Stimulated activated CD8-positive, alpha-beta memory T cell treated with anti-CD3 and anti-CD28 coated beads, Interleukin-15, amount 100 ng/mL, for 4 hours (primary cell): ENCODE data around the gene EXOSC9.

ENCODE experiments used
- DNase-seq, 2 donors: peaks; one replicate each; pipeline ENCODE4 v3.0.0-alpha.2; 2020; ENCODE audit warnings: low read depth in 2 of 2

EXOSC9 gene

DNA sequence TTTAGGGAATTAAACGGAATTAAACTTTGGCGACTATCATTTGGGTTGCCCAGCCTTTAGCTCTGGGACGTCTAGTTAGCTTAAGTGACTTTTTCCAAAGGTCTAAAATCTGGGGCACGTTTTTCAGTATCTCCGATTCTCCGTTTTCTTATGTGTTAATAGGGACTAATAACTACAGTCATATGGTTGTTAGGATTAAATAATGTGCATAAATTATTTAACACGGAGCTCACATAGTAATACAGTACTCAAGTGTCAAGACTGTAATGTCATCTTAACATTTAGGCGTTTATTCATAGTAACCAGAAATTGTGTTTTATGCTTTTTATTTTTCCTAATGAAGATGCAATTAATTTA, 23.0 kb downstream of the EXOSC9 start:
- DNase-seq = no peak

DNA sequence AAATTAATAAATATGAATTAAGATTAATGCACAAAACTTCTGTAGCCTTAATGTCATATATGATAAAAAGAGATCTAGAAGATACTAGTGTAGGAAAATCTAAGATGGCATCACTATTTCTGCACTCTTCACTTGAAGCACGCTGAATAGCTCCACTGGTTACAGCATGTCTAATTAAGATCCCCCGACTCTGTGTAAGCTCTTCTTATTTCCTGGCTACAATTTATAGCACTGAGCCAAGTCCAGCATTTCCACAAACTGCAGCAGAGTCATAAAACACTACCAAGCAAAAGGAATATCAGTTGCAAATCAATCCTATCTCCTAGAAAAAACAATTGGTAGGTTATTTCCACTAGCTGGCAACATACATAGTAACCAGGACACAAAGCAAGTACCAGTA, 23.8 kb downstream of the EXOSC9 start:
- DNase-seq = no peak

DNA sequence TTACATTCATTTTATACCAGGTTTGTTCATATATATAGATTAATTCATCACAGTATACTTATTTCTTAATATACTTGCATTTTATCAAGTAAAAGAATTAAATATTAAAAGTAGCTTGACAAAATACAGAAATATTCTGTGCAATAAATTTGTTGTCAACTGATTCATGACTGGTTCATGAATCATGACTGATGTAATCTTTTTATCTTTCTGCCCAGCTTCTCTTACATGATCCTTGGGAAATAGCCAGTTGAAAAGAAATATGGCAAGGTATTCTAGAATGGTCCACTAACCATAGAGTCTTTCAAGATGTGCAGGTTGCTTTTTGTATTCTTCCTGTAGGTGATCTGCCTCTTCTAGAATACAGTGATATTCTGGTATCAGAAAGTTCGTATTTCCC, 26.7 kb downstream of the EXOSC9 start:
- DNase-seq = no peak

DNA sequence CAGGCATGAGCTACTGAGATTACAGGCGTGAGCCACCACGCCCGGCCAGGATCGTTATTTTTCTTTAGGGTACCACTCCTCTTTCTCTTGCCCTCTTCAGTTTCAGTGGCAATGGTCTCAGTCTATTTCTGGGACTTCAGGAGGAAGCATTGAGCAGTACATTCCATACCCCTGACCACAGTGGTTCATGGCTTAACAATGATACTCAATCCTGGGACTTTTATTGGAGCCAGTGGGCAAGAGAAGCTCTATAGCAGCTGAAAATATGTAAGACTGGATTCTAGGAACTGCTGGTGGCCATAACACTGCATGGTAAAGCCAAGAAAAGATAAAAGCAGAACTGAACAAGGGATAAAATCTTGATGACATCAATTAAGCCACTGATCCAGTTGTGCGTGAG, 28.4 kb downstream of the EXOSC9 start:
- DNase-seq = no peak

DNA sequence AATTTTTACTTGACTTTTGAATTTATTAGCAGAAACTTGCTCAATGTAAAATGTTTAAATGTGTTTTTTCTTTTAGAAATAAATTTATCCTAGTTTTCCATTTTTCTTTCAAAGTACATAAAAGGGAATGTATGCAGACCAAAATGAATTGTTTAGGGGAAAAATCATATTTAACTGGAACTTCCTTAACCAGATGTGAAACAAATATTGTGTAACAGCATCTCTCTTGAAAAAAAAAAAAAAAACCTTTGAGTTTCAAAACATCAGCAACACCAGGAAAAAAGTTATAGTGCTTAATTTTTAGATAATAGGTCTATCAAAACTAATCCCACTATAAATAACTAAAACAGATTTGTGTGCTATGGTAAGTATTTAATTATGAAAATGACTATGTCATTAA, 37.0 kb downstream of the EXOSC9 start:
- DNase-seq = no peak

DNA sequence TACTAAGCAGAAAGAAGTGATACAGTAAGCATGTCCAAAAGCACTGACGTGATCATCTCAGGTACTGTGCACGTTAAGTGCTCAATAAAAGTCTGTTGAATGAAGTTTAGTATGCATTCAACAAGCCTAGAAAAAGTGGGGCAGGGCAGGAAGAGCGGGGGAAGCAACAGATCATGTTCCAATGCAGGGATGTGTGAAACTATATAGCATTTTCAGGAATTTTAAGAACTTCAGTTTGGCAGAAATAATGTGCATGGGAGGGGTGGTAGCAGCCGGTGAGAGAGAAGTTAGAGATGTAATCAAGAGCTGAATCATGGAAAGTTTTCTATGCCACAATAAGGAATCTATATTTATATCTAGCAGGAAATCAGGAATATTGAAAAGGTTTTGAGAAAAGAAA, 41.7 kb downstream of the EXOSC9 start:
- no peak for DNase-seq

DNA sequence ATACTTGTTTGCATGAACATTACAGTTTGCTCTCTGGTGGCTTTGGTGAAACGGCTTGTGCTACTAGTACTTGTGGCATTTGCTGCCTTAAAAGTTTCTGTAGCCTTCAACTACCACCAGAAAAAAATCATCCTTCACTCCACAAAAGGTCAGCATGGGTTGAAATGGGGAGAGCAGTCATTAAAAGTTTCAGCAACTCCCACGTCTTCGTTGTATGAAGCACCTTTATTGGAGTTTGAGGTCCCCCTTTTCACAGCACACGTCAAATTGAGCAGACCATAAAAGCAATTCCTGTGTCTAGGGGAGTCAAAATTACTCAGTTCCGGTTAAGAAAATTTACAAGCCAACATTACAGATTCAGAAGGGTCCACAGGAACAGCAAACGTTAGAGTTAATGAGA, 45.5 kb downstream of the EXOSC9 start:
- no peak for DNase-seq

DNA sequence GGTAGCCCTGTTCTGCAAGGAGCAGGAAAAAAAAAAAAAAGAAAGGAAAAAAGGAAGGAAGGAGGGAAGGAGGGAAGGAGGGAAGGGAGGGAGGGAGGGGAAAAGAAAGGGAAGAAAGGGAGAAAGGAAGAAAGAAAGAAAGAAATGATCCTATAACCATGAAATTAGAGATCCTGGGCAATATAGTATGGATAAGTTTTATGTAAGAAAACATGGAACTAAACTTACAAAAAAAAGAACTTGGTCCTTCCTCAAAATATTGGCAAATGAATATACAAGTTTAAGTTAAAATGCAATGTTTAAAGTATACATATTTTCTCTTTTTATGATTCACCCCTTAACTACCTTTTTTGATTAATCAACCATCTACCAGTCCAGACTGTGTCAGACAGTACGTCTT, 50.2 kb downstream of the EXOSC9 start:
- no peak for DNase-seq

DNA sequence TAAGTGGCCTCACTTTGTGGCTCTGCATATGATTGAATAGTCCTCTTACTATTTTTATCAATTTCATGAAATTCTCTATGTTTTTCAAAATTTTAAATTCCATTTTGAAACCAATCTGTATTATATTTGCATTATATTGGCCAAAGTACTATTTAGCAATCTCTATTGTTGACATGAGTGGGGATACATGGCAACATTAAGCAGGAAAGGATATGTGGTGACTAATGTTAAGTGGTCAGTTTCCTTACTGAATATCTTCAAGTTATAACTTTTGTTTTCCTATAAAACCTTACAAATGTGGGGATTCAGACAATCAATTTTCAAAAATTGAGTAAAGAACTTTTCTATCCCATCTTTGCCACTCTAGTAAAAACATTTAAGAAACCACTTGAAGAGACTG, 59.0 kb downstream of the EXOSC9 start:
- no peak for DNase-seq

DNA sequence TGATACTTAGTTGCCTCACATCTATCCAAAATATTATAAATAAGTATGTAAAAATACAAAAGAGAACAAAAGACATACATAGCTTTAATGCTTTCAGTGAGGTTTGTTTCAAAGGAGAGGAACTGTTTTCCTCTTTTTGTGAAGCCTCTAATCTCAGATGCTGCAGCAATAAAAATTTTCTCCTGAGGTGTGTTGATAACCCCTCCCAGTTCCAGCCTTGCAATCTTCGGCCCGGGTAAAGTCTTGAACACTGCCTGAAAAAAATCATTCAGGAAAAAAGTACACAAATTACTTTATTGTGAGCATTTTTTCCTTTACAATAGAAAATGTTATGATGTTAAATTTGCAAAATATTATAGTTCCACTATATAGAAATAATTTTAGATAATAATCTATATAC, 60.3 kb downstream of the EXOSC9 start:
- no peak for DNase-seq

DNA sequence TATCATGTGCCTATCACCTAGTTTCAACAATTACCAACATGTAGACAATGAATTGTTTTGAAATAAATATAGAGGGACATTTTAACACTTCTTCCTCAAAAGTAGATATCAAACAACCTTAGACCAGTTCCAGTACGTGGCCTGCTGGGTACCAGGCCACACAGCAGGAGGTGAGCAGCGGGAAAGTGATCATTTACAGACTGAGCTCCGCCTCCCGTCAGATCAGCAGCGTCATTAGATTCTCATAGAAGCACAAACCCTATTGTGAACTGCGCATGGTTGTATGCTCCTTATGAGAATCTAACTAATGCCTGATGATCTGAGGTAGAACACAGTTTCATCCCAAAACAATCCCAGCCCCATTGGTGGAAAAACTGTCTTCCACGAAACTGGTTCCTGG, 62.7 kb downstream of the EXOSC9 start:
- DNase-seq = no peak
